ENCODE results near the gene KAZN.

DNA sequence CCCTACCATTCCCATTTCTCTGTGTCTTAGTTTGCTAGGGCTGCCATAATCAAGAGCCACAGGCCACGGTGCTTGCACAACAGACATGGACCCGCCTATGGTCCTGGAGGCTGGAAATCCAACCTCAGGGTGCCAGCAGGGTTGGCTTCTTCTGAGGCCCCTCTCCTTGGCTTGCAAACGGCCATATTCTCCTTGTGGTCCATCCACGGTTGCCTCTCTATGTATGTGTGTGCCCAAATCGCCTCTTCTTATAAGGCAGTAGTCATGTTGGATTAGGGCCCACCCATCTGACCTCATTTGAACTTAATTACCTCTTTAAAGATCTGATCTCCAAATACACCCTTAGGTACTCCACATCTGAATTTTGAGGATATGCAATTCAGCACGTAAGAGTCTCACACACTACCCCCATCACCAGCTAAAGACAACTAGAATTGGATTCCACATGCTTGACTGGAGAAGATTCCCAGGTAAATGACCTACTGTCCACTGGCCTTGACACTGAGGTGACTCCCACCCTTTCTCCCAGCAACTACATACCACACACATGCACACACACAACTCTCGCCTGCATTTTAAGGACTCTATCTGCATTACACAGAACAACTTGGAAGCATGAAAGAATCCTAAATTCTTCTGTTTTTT, 526.7 kb downstream of the KAZN start:
- TF ChIP-seq TCF12 (IDR thresholded peaks at IDR 0.05) (no peak), NRF1 (IDR thresholded peaks at IDR 0.05; ENCODE audit: low read depth, low read length) (no peak), RXRA (IDR thresholded peaks at IDR 0.05; ENCODE audit: borderline replicate concordance, low read depth) (no peak), EP300 (IDR thresholded peaks at IDR 0.05; ENCODE audit: borderline replicate concordance in 1 of 2, low read depth in 1 of 2, low read length in 1 of 2) (no peak), EZH2phosphoT487 (IDR thresholded peaks at IDR 0.05; ENCODE audit: borderline replicate concordance, low read depth) (no peak), POLR2AphosphoS5 (IDR thresholded peaks at IDR 0.05; ENCODE audit: low read depth, low read length) (no peak), GABPA (IDR thresholded peaks at IDR 0.05; ENCODE audit: low read depth) (no peak), RAD21 (IDR thresholded peaks at IDR 0.05; ENCODE audit: low read length) (no peak)
- TF ChIP-seq, protein P1, sequence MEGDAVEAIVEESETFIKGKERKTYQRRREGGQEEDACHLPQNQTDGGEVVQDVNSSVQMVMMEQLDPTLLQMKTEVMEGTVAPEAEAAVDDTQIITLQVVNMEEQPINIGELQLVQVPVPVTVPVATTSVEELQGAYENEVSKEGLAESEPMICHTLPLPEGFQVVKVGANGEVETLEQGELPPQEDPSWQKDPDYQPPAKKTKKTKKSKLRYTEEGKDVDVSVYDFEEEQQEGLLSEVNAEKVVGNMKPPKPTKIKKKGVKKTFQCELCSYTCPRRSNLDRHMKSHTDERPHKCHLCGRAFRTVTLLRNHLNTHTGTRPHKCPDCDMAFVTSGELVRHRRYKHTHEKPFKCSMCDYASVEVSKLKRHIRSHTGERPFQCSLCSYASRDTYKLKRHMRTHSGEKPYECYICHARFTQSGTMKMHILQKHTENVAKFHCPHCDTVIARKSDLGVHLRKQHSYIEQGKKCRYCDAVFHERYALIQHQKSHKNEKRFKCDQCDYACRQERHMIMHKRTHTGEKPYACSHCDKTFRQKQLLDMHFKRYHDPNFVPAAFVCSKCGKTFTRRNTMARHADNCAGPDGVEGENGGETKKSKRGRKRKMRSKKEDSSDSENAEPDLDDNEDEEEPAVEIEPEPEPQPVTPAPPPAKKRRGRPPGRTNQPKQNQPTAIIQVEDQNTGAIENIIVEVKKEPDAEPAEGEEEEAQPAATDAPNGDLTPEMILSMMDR (IDR thresholded peaks at IDR 0.05) = no peak
- TF ChIP-seq, protein P2, sequence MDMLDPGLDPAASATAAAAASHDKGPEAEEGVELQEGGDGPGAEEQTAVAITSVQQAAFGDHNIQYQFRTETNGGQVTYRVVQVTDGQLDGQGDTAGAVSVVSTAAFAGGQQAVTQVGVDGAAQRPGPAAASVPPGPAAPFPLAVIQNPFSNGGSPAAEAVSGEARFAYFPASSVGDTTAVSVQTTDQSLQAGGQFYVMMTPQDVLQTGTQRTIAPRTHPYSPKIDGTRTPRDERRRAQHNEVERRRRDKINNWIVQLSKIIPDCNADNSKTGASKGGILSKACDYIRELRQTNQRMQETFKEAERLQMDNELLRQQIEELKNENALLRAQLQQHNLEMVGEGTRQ (IDR thresholded peaks at IDR 0.05; ENCODE audit: borderline replicate concordance, low read depth, low read length) = no peak
